ENCODE measurements around the gene CFAP61. TPM values are rescaled to one million over a fixed set of nuclear protein-coding genes. Genes with fewer than 3 reads are reported as not detected.

CFAP61 gene
- total RNA-seq, 1 donor from 2014 or later: not detected

DNA sequence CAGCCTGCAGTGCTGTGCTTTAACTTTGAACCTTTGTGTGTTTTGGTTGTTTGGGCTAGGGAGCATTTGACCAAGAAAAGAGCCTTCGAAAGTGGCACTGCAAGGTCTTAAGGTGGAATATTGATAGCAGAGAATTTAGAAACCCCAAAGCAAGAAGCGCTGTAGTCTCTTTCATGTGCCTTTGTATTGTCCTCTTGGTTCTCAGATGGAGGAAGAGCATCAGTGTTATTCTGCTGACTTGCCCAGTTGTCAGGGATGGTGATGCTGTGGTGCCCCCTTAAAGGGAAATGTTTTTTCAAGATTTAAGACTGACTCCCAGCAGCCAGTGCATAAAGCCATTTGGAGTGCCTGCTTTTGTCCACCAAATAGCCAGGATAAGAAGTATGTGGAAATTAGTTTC, 212.9 kb downstream of the CFAP61 start:
- no peaks in the 10 kb centered on the region for H3K9me3 ChIP-seq (ENCODE audit: insufficient read depth, low read depth, low read length)
- no peaks in the 10 kb centered on the region for H3K36me3 ChIP-seq (ENCODE audit: insufficient read depth, low read length)
- no peak overlapping the region for H3K27ac Mint-ChIP-seq (ENCODE audit: unreplicated experiment)
- H3K9me3 Mint-ChIP-seq (ENCODE audit: unreplicated experiment): peaks cover 3% of the 10 kb centered on the region
- TF ChIP-seq, protein P1, sequence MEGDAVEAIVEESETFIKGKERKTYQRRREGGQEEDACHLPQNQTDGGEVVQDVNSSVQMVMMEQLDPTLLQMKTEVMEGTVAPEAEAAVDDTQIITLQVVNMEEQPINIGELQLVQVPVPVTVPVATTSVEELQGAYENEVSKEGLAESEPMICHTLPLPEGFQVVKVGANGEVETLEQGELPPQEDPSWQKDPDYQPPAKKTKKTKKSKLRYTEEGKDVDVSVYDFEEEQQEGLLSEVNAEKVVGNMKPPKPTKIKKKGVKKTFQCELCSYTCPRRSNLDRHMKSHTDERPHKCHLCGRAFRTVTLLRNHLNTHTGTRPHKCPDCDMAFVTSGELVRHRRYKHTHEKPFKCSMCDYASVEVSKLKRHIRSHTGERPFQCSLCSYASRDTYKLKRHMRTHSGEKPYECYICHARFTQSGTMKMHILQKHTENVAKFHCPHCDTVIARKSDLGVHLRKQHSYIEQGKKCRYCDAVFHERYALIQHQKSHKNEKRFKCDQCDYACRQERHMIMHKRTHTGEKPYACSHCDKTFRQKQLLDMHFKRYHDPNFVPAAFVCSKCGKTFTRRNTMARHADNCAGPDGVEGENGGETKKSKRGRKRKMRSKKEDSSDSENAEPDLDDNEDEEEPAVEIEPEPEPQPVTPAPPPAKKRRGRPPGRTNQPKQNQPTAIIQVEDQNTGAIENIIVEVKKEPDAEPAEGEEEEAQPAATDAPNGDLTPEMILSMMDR (IDR thresholded peaks at IDR 0.05; ENCODE audit: insufficient read depth, low read depth, low read length): no peak
- TF ChIP-seq EZH2 (IDR thresholded peaks at IDR 0.05; ENCODE audit: insufficient read depth, low read length): no peak
- H3K4me1 ChIP-seq (ENCODE audit: insufficient read depth, low read length): no peaks in the 10 kb centered on the region
- no peak overlapping the region for H3K4me3 Mint-ChIP-seq (ENCODE audit: unreplicated experiment)
- H3K4me1 Mint-ChIP-seq (ENCODE audit: low read depth, unreplicated experiment): no peaks in the 10 kb centered on the region
- H3K4me3 ChIP-seq (ENCODE audit: insufficient read depth, low read depth, low read length): no peak overlapping the region
- H3K79me2 ChIP-seq (ENCODE audit: insufficient read depth, low read length): no peaks in the 10 kb centered on the region
- no peak overlapping the region for H3K4me2 ChIP-seq (ENCODE audit: low read length)
- no peaks in the 10 kb centered on the region for H3K36me3 Mint-ChIP-seq (ENCODE audit: low read depth, unreplicated experiment)
- FAIRE-seq (no peak), DNase-seq (ENCODE audit: low read depth) (no peak)
- H3K9ac ChIP-seq (ENCODE audit: low read length): no peak overlapping the region
- H2AFZ ChIP-seq (ENCODE audit: low read depth, low read length): no peak overlapping the region
- H4K20me1 ChIP-seq (ENCODE audit: insufficient read depth, low read length): no peaks in the 10 kb centered on the region
- no peaks in the 10 kb centered on the region for H3K27me3 ChIP-seq (ENCODE audit: insufficient read depth, low read length)
- no peak overlapping the region for H3K27ac ChIP-seq (ENCODE audit: low read depth, low read length)
- H3K27me3 Mint-ChIP-seq (ENCODE audit: low read depth, unreplicated experiment): peaks cover 4% of the 10 kb centered on the region

DNA sequence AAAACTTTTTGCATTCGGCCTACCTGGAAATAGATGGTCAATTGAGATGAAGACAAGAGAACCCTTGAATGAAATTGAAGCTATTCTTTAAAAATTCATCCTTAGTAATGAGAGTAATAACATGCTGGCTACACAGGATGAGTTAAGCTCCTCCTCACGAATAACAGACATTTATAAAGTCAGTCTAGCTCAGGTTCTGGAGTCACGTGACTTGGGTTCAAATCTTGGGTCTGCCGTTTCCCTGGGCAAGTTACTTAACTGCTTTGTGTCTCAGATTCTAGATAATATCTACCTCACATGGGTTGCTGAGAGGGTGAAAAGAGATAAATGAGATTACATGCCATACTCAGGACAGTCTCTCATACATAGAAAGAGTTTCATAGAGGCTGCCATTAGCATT, 214.2 kb downstream of the CFAP61 start:
- peaks cover 3% of the 10 kb centered on the region for H3K9me3 Mint-ChIP-seq (ENCODE audit: unreplicated experiment)
- Histone ChIP-seq H3K36me3 (ENCODE audit: insufficient read depth, low read length) (no peaks in the 10 kb centered on the region), H3K4me1 (ENCODE audit: insufficient read depth, low read length) (no peaks in the 10 kb centered on the region), H3K9ac (ENCODE audit: low read length) (no peak overlapping the region), H3K9me3 (ENCODE audit: insufficient read depth, low read depth, low read length) (no peaks in the 10 kb centered on the region), H3K4me3 (ENCODE audit: insufficient read depth, low read depth, low read length) (no peak overlapping the region), H3K27me3 (ENCODE audit: insufficient read depth, low read length) (no peaks in the 10 kb centered on the region), H2AFZ (ENCODE audit: low read depth, low read length) (no peak overlapping the region), H3K79me2 (ENCODE audit: insufficient read depth, low read length) (no peaks in the 10 kb centered on the region), H3K4me2 (ENCODE audit: low read length) (no peak overlapping the region), H3K27ac (ENCODE audit: low read depth, low read length) (no peak overlapping the region), H4K20me1 (ENCODE audit: insufficient read depth, low read length) (no peaks in the 10 kb centered on the region)
- no peaks in the 10 kb centered on the region for H3K4me1 Mint-ChIP-seq (ENCODE audit: low read depth, unreplicated experiment)
- H3K4me3 Mint-ChIP-seq (ENCODE audit: unreplicated experiment): no peak overlapping the region
- DNase-seq (ENCODE audit: low read depth) (no peak), FAIRE-seq (no peak)
- H3K27ac Mint-ChIP-seq (ENCODE audit: unreplicated experiment): no peak overlapping the region
- peaks cover 3% of the 10 kb centered on the region for H3K27me3 Mint-ChIP-seq (ENCODE audit: low read depth, unreplicated experiment)
- no peaks in the 10 kb centered on the region for H3K36me3 Mint-ChIP-seq (ENCODE audit: low read depth, unreplicated experiment)
- TF ChIP-seq EZH2 (IDR thresholded peaks at IDR 0.05; ENCODE audit: insufficient read depth, low read length): no peak
- TF ChIP-seq, protein P1 (IDR thresholded peaks at IDR 0.05; ENCODE audit: insufficient read depth, low read depth, low read length): no peak

DNA sequence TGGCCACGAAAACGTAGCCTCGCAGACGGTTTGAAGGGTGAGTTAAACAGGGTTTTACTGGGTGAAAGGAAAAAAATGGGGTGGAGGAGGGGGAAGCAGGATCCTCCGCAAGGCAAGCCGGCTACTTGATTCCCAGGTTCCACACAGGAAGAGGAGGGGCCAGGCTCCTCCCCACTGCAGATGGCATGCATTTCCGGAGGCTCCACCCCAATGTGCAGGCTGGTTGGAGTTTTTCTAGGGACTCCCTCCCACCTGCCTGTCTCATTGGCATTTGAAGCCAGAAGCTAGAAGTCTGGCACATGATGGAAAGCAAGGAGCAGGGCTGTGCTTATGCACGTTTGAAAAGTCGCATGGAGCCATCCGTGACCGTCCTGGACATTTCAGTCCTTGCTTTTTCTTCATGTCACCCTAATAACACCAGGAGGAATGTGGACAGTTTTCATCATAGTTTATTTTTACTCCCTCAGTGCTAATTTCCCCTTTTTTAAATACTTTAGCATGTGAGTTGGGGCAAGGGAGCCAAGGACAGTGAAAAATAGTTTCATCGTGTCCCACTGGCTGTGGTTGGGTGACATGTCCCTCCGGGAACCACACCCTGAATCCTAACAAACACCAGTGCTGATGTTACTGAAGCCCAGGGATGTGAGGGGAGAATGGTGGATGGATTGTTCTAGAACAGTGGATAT, 215.5 kb downstream of the CFAP61 start:
- Mint-ChIP-seq H3K27me3 (ENCODE audit: low read depth, unreplicated experiment) (peaks cover 3% of the 10 kb centered on the region), H3K9me3 (ENCODE audit: unreplicated experiment) (peaks cover 3% of the 10 kb centered on the region), H3K4me1 (ENCODE audit: low read depth, unreplicated experiment) (no peaks in the 10 kb centered on the region), H3K36me3 (ENCODE audit: low read depth, unreplicated experiment) (no peaks in the 10 kb centered on the region), H3K27ac (ENCODE audit: unreplicated experiment) (no peak overlapping the region), H3K4me3 (ENCODE audit: unreplicated experiment) (no peak overlapping the region)
- H3K9ac ChIP-seq (ENCODE audit: low read length): no peak overlapping the region
- DNase-seq (ENCODE audit: low read depth) (no peak), FAIRE-seq (no peak)
- no peaks in the 10 kb centered on the region for H3K4me1 ChIP-seq (ENCODE audit: insufficient read depth, low read length)
- H3K9me3 ChIP-seq (ENCODE audit: insufficient read depth, low read depth, low read length): no peaks in the 10 kb centered on the region
- H4K20me1 ChIP-seq (ENCODE audit: insufficient read depth, low read length): no peaks in the 10 kb centered on the region
- no peak overlapping the region for H3K4me3 ChIP-seq (ENCODE audit: insufficient read depth, low read depth, low read length)
- no peaks in the 10 kb centered on the region for H3K36me3 ChIP-seq (ENCODE audit: insufficient read depth, low read length)
- H3K27me3 ChIP-seq (ENCODE audit: insufficient read depth, low read length): no peaks in the 10 kb centered on the region
- TF ChIP-seq, protein P1 (IDR thresholded peaks at IDR 0.05; ENCODE audit: insufficient read depth, low read depth, low read length): no peak
- no peak for TF ChIP-seq EZH2 (IDR thresholded peaks at IDR 0.05; ENCODE audit: insufficient read depth, low read length)
- H3K79me2 ChIP-seq (ENCODE audit: insufficient read depth, low read length): no peaks in the 10 kb centered on the region
- no peak overlapping the region for H3K4me2 ChIP-seq (ENCODE audit: low read length)
- H2AFZ ChIP-seq (ENCODE audit: low read depth, low read length): no peak overlapping the region
- no peak overlapping the region for H3K27ac ChIP-seq (ENCODE audit: low read depth, low read length)

All from astrocyte (in vitro differentiated cells and primary cell).